Duodenal mucosa (tissue), 2 donors: ENCODE data around the gene TBXT.
"Not testable (repeated sequence)": the region's sequence is repeated elsewhere in the genome, so short reads cannot be mapped to it uniquely, and the experiment has no call there.

ENCODE experiments used
- H3K27ac ChIP-seq: one replicate; pipeline ENCODE4 v1.7.0; 2013; ENCODE audit warnings: low read depth, low read length
- H3K27me3 ChIP-seq, 2 donors: one replicate each; pipeline ENCODE4 v1.7.0; 2013; ENCODE audit warnings: low read length in 2 of 2, control low read depth in 1 of 2; ENCODE audit not compliant: insufficient read depth in 2 of 2, control insufficient read depth in 1 of 2
- H3K36me3 ChIP-seq, 2 donors: one replicate each; pipeline ENCODE4 v1.7.0; 2013; ENCODE audit warnings: low read length in 2 of 2, control low read depth in 1 of 2; ENCODE audit not compliant: insufficient read depth in 2 of 2, control insufficient read depth in 1 of 2
- H3K4me1 ChIP-seq, 2 donors: one replicate each; pipeline ENCODE4 v1.7.0; 2013; ENCODE audit warnings: low read length in 2 of 2, control low read depth in 1 of 2; ENCODE audit not compliant: insufficient read depth in 2 of 2, control insufficient read depth in 1 of 2
- H3K4me3 ChIP-seq, 2 donors: one replicate each; pipeline ENCODE4 v1.7.0; 2013; ENCODE audit warnings: low read length in 2 of 2, low read depth in 1 of 2
- H3K9ac ChIP-seq, 2 donors: one replicate each; pipeline ENCODE4 v1.7.0; 2013; ENCODE audit warnings: low read length in 2 of 2, low read depth in 1 of 2
- H3K9me3 ChIP-seq, 2 donors: one replicate each; pipeline ENCODE4 v1.7.0; 2013; ENCODE audit warnings: low read length in 2 of 2, control low read depth in 1 of 2; ENCODE audit not compliant: control insufficient read depth in 1 of 2

TBXT gene

DNA sequence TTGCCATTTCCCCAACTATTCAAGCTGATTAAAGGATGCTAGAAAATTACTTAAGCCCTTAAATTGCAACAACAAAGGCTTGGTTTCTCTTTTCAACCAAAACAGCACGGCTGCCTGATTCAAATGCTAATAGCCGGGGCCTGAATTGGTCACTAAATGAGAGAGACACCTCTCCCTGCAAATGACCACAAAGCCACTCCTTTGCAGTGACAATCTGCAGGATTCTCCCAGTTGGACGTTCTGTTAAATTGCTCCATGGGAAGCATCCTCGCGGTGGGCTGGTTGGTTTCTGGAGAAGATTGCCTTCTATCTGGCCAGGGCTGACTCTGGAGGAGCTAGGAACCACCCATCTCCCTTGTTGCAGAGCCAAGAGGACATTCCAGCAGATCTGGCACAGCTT lies 29.7 kb upstream of the TBXT start:
- Histone ChIP-seq H3K27ac (no peak overlapping the region), H3K4me1 (peaks cover 9 to 10% of the 10 kb centered on the region in 2 donors), H3K4me3 (no peak overlapping the region), H3K9me3 (no peaks in the 10 kb centered on the region), H3K9ac (no peak overlapping the region), H3K27me3 (no peaks in the 10 kb centered on the region), H3K36me3 (no peaks in the 10 kb centered on the region)

- H3K9me3 ChIP-seq = no peaks in the 10 kb centered on the region
Observed at GRCh38 chr6:166195860-166196238, 28.2 kb upstream of the TBXT start.

GRCh38 chr6:166194914-166195859 lies 27.5 kb upstream of the TBXT start:
- H3K9me3 ChIP-seq = no peaks in the 10 kb centered on the region
- no peak overlapping the region for H3K27ac ChIP-seq
- H3K4me1 ChIP-seq = peaks cover 9 to 10% of the 10 kb centered on the region in 2 donors
- H3K27me3 ChIP-seq = no peaks in the 10 kb centered on the region
- no peaks in the 10 kb centered on the region for H3K36me3 ChIP-seq
- peak overlapping the region in 1 of 2 donors; percentile 7 for H3K4me3 ChIP-seq
- H3K9ac ChIP-seq = no peak overlapping the region

More at GRCh38 chr6:166195860-166196238, 28.2 kb upstream of the TBXT start:
- H3K27ac ChIP-seq = no peak overlapping the region
- peaks cover 9 to 10% of the 10 kb centered on the region in 2 donors for H3K4me1 ChIP-seq
- no peak overlapping the region for H3K4me3 ChIP-seq
- no peaks in the 10 kb centered on the region for H3K36me3 ChIP-seq
- no peaks in the 10 kb centered on the region for H3K27me3 ChIP-seq
- H3K9ac ChIP-seq = no peak overlapping the region

GRCh38 chr6:166192557-166192956 lies 24.9 kb upstream of the TBXT start:
- no peaks in the 10 kb centered on the region for H3K27me3 ChIP-seq
- H3K9ac ChIP-seq = no peak overlapping the region
- H3K36me3 ChIP-seq = no peaks in the 10 kb centered on the region
- H3K4me3 ChIP-seq = no peak overlapping the region
- peaks cover 9 to 10% of the 10 kb centered on the region in 2 donors for H3K4me1 ChIP-seq
- H3K27ac ChIP-seq = no peak overlapping the region
- no peaks in the 10 kb centered on the region for H3K9me3 ChIP-seq

GRCh38 chr6:166192136-166192535 lies 24.5 kb upstream of the TBXT start:
- no peak overlapping the region for H3K27ac ChIP-seq
- no peak overlapping the region for H3K4me3 ChIP-seq
- H3K27me3 ChIP-seq = no peaks in the 10 kb centered on the region

DNA sequence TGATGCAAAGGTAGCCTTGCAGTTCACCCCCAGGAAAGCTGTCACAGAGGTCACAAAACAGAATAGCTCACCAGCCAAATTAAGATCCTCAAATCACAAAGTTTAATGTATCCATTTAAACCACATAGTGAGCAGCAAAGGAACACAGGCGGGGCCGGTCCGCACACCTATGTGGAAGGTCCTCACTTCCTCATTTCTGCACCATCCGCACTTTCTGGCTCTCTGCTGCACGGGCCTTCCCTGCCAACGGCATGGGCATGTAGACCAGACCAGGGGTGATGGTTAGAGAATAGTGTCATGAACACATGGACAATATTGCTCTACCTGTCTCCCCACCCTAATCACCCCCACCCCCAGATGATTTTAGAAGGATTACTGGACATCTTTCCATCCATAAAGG lies 12.1 kb upstream of the TBXT start:
- Histone ChIP-seq H3K4me1 (no peaks in the 10 kb centered on the region), H3K27me3 (no peaks in the 10 kb centered on the region), H3K9me3 (no peaks in the 10 kb centered on the region), H3K27ac (no peak overlapping the region), H3K4me3 (no peak overlapping the region), H3K9ac (no peak overlapping the region), H3K36me3 (no peaks in the 10 kb centered on the region)

More at GRCh38 chr6:166192136-166192535, 24.5 kb upstream of the TBXT start:
- Histone ChIP-seq H3K9me3 (no peaks in the 10 kb centered on the region), H3K4me1 (peaks cover 9 to 10% of the 10 kb centered on the region in 2 donors), H3K36me3 (no peaks in the 10 kb centered on the region), H3K9ac (no peak overlapping the region)

- H3K4me3 ChIP-seq = no peak overlapping the region
- H3K27me3 ChIP-seq = peaks cover 10 to 29% of the 10 kb centered on the region in 2 donors
- no peaks in the 10 kb centered on the region for H3K9me3 ChIP-seq
- H3K4me1 ChIP-seq = peaks cover 0 to 8% of the 10 kb centered on the region in 2 donors
- H3K36me3 ChIP-seq = no peaks in the 10 kb centered on the region
- no peak overlapping the region for H3K27ac ChIP-seq
- no peak overlapping the region for H3K9ac ChIP-seq
Observed at GRCh38 chr6:166176106-166176505, 8.5 kb upstream of the TBXT start.

- peaks cover 18 to 38% of the 10 kb centered on the region in 2 donors for H3K27me3 ChIP-seq
- not testable (repeated sequence) for H3K27ac ChIP-seq, H3K4me1 ChIP-seq, H3K9ac ChIP-seq, H3K36me3 ChIP-seq, H3K9me3 ChIP-seq, H3K4me3 ChIP-seq
Observed at GRCh38 chr6:166175093-166175492, 7.4 kb upstream of the TBXT start.

- Histone ChIP-seq H3K4me1 (peaks cover 0 to 8% of the 10 kb centered on the region in 2 donors), H3K27ac (no peak overlapping the region), H3K9ac (no peak overlapping the region), H3K27me3 (peaks cover 29 to 48% of the 10 kb centered on the region in 2 donors), H3K4me3 (no peak overlapping the region), H3K9me3 (no peaks in the 10 kb centered on the region), H3K36me3 (no peaks in the 10 kb centered on the region)
Observed at GRCh38 chr6:166174031-166174430, 6.4 kb upstream of the TBXT start.

DNA sequence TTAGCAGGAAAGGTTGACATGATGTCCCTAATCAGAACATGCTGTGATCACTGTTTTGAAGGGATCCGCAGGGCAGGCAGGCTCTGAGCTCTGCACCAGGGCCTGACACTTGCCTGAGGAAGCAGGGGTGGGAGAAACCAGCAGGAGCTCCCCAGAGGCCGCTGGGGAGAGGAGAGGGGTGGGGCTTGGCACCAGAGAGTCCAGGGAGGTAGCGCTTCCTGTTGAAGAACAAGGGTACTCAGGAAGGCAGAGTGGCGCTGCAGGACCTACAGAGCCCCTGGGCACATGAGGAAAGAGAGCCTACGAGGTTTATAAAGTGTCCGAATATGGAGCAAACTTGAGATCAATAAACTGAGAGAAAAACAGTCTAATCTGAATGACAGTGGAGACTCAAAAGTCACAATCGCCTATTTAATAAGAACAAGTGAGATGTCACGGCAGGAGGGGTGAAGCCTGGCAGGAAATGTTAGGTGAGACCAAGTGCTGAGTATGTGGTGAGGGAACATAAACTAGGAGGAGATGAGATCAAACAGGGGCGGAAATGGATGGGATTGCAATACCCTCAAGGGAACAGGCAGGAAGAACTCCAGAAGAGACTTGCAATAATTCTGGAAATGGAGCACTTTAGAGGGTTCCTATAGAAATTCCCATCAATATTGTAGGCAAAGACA lies 5.8 kb upstream of the TBXT start:
- Histone ChIP-seq H3K9me3 (no peaks in the 10 kb centered on the region), H3K4me3 (no peak overlapping the region), H3K27ac (no peak overlapping the region), H3K9ac (no peak overlapping the region), H3K36me3 (no peaks in the 10 kb centered on the region), H3K27me3 (peaks cover 35 to 53% of the 10 kb centered on the region in 2 donors), H3K4me1 (peaks cover 6 to 14% of the 10 kb centered on the region in 2 donors)
